ENCODE measurements around the gene SEPTIN14.

GRCh38 chr7:55884321-55884720 is 21.8 kb upstream of the SEPTIN14 start:
- TF ChIP-seq CTCF (conservative IDR thresholded peaks at IDR 0.05; ENCODE audit: low read length) (no peak), EZH2phosphoT487 (IDR thresholded peaks at IDR 0.05; ENCODE audit: borderline replicate concordance, low read depth, low read length) (no peak)
